GM18505 (cell line): ENCODE results near the gene LNP1.
"Not testable (repeated sequence)": the region's sequence is repeated elsewhere in the genome, so short reads cannot be mapped to it uniquely, and the experiment has no call there.

Experiments used
- ATAC-seq: cut with Tn5 transposase; IDR thresholded peaks from one replicate; pipeline ENCODE4 v1.9.1; 2021; ENCODE audit not compliant: unreplicated experiment
- POLR2A ChIP-seq: IDR thresholded peaks from 4 replicates; pipeline ENCODE4 v1.6.1; 2011; ENCODE audit warnings: borderline replicate concordance; ENCODE audit not compliant: insufficient read depth, insufficient read length; ENCODE audit errors: extremely low read depth

The LNP1 gene

DNA sequence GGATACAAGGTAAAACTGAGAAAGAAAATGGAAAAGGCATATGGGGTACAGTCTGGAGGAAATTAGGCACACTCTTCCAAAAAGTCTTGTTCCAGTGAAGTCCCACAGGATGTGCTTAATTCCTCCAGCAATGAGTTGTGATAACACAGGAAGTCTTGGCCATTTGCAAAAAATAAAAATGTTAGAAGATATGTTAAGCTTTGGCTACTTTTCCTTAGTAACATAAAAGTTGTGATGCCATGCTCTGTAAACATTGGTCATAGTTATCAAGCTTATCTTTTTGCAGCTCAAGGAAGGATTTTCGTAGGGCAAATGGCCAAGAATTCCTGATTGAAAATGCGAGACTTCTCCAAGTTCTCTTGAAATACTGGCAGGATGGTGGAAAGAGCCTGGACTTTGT is 26.4 kb downstream of the LNP1 start:
- ATAC-seq: no peak
- TF ChIP-seq POLR2A: no peak

- TF ChIP-seq POLR2A: no peak
- ATAC-seq: no peak
Observed at GRCh38 chr3:100429187-100429716, 27.9 kb downstream of the LNP1 start.

- ATAC-seq: no peak
- no peak for TF ChIP-seq POLR2A
Observed at GRCh38 chr3:100436951-100437350, 35.6 kb downstream of the LNP1 start.

DNA sequence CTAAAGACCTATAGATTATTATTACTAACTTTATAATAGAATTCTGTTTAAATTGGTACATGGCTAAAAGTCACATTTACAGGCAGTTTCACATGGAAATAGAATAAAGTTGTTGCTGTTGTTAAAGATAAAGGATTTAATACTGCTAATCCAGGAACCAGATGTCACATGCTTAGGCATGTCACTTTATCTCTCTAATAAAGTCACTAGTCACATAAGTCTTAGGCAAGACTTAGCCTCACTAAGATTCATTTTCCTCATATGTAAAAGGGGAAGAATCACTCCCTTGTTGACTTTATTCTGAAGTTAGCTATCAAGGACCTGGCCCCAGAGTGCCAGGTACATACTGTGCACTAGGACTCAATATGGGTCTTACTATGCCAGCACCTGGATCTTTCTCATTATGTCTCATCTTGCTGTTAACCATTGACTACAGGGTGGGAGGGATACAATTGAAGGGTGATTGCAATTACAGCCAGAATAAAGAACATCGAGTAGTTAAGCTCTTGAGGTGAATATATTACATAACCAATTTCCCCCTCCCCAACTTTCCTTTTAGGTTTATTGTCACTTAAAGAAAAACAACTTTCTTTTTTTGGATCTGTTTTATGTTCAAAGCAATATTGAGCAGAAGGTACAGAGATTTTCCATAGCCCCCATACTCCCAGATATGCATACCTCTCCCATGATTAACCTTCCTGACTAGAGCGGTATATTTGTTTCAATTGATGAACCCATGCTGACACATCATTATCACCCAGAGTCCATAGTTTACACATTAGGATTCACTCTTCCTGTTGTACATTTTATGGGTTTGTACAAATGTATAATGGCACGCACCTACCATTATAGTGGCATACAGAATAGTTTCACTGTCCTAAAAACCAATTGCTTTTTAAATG is 36.6 kb downstream of the LNP1 start:
- TF ChIP-seq POLR2A: no peak

GRCh38 chr3:100438623-100438974 is 37.3 kb downstream of the LNP1 start:
- ATAC-seq: no peak
- TF ChIP-seq POLR2A: no peak

More for the DNA sequence above, 36.6 kb downstream of the LNP1 start:
- no peak for ATAC-seq

- TF ChIP-seq POLR2A: no peak
- no peak for ATAC-seq
Observed at GRCh38 chr3:100440895-100441294, 39.6 kb downstream of the LNP1 start.

DNA sequence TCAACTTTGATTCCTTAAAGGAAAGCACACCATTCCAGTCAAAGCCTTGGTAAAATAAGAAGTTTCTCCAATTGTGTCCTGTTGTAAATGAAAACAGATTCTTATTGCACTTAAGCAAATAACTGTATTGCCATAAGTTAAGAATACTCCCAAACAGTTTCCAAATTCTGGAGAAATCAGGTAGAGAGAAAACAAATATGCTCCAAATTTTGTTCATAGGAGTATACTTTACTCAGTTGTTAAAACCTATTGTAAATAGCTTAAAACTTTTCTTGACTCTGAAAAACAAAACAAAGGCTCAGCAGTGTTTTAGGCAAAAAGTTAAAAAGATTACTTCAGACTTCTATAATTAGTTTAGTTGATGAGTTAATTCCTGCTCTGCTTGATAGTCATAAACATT is 42.4 kb downstream of the LNP1 start:
- TF ChIP-seq POLR2A: no peak
- ATAC-seq: no peak

- ATAC-seq: not testable (repeated sequence)
Observed at GRCh38 chr3:100447067-100447466, 45.7 kb downstream of the LNP1 start.

DNA sequence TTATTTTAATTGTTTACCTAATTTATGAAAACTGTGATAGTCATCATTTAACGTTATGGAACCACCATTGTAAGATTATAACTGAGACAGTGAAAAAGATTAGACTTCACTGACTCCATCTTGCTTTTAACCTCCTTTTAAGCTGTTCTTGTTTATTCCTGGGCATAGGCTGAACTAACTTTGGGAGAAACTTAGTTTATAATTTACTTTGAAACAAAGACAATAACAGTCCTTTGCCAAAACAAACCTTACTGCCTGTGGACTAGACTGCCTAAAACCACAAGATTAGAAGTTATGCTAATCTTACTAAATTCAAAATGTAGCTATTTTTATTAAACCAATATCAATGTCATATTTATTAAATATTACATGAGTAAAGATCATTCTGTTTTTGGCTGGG is 46.7 kb downstream of the LNP1 start:
- TF ChIP-seq POLR2A: no peak

GRCh38 chr3:100449214-100449613 is 47.9 kb downstream of the LNP1 start:
- ATAC-seq: no peak
- no peak for TF ChIP-seq POLR2A

More for the DNA sequence above, 46.7 kb downstream of the LNP1 start:
- ATAC-seq: no peak

GRCh38 chr3:100454677-100455076 is 53.3 kb downstream of the LNP1 start:
- TF ChIP-seq POLR2A: no peak
- no peak for ATAC-seq

GRCh38 chr3:100455841-100456550 is 54.7 kb downstream of the LNP1 start:
- TF ChIP-seq POLR2A: no peak
- ATAC-seq: no peak

GRCh38 chr3:100456745-100457144 is 55.4 kb downstream of the LNP1 start:
- no peak for ATAC-seq
- no peak for TF ChIP-seq POLR2A

GRCh38 chr3:100457811-100458210 is 56.5 kb downstream of the LNP1 start:
- TF ChIP-seq POLR2A: no peak
- no peak for ATAC-seq
